GM12878 (cell line): ENCODE results near the gene PPP1R9B. TPM values are rescaled to one million over a fixed set of nuclear protein-coding genes. Genes with fewer than 3 reads are reported as not detected.
A peak's percentile ranks its signal among the peaks of the same experiment; 100 is the strongest.

Experiments used
- ATAC-seq: fragments of 200-7000 bp; cut with Tn5 transposase; 3 replicates; pipeline ENCODE4 v1.9.1; 2020; ENCODE audit warnings: mild to moderate bottlenecking, moderate library complexity
- BruUV-seq: library from RNA; stranded (reverse); fragments of 400-500 nt; replicated peaks from 2 replicates; lab custom pipeline; 2021; lab: Mats Ljungman, UMichigan
- CTCF ChIA-PET: fragments of 300-600 bp; sonication (Branson Sonifier 250); formaldehyde crosslinking; extraction: SDS; loops from one replicate; lab custom pipeline; 2021; ENCODE audit warnings: inconsistent platforms; lab: Yijun Ruan, JAX
- POLR2A ChIA-PET: fragments of 350-600 bp; formaldehyde crosslinking; extraction: SDS; loops from one replicate; lab custom pipeline; 2021; ENCODE audit warnings: inconsistent platforms; lab: Charles Lee
- RAD21 ChIA-PET: fragments of 300-600 bp; sonication (Branson Sonifier 250); formaldehyde crosslinking; loops from one replicate; lab custom pipeline; 2023; ENCODE audit warnings: antibody characterized with exemption; ENCODE audit not compliant: unreplicated experiment; lab: Charles Lee
- SMC1A ChIA-PET: fragments of 300-600 bp; sonication (Branson Sonifier 250); formaldehyde crosslinking; loops from one replicate; lab custom pipeline; 2023; ENCODE audit not compliant: unreplicated experiment, uncharacterized antibody; lab: Charles Lee
- DNase-seq: peaks from one replicate; pipeline ENCODE4 v3.0.0-alpha.2; 2011; ENCODE audit warnings: low read depth, low spot score
- FAIRE-seq: peaks from 3 replicates; lab custom pipeline; 2011; peaks lifted over from hg19 to GRCh38; lab: Jason Lieb, UNC
- H2AFZ ChIP-seq: 2 replicates; pipeline ENCODE4 v1.6.0; 2011; ENCODE audit warnings: low read depth, low read length, control low read depth; ENCODE audit not compliant: control insufficient read depth
- H3K27ac ChIP-seq: 2 replicates; pipeline ENCODE4 v1.5.1; 2011; ENCODE audit warnings: control low read depth; ENCODE audit not compliant: control insufficient read depth, insufficient read depth
- H3K27me3 ChIP-seq, 2 experiments: replicated peaks in 1 of 2; 2 replicates each; pipeline versions ENCODE4 v1.6.0 to v1.6.1; 2011; ENCODE audit warnings: low read length in 1 of 2; ENCODE audit not compliant: control insufficient read depth in 2 of 2, insufficient read depth in 2 of 2
- H3K36me3 ChIP-seq, 2 experiments: 2 replicates each; pipeline ENCODE4 v1.5.1; 2011; ENCODE audit warnings: low read length in 1 of 2; ENCODE audit not compliant: control insufficient read depth in 2 of 2, insufficient read depth in 2 of 2
- H3K4me1 ChIP-seq: 2 replicates; pipeline ENCODE4 v1.6.1; 2011; ENCODE audit warnings: mild to moderate bottlenecking, low read length, moderate library complexity, mixed read lengths; ENCODE audit not compliant: control insufficient read depth, insufficient read depth
- H3K4me2 ChIP-seq: 2 replicates; pipeline ENCODE4 v1.6.0; 2011; ENCODE audit warnings: control low read depth; ENCODE audit not compliant: control insufficient read depth, insufficient read depth
- H3K4me3 ChIP-seq: fragments of 200-600 bp; sonication (generic); 2 replicates; pipeline ENCODE4 v1.5.1; 2016
- H3K79me2 ChIP-seq: 2 replicates; pipeline ENCODE4 v1.6.0; 2011; ENCODE audit warnings: low read length; ENCODE audit not compliant: control insufficient read depth, insufficient read depth
- H3K9ac ChIP-seq: 2 replicates; pipeline ENCODE4 v1.8.0; 2011; ENCODE audit warnings: low read length, control low read depth, mixed read lengths; ENCODE audit not compliant: control insufficient read depth, insufficient read depth
- H3K9me3 ChIP-seq: replicated peaks from 3 replicates; pipeline ENCODE4 v1.5.1; 2011; ENCODE audit warnings: mild to moderate bottlenecking, low read length; ENCODE audit not compliant: control insufficient read depth, insufficient read depth
- H4K20me1 ChIP-seq: 2 replicates; pipeline ENCODE4 v1.6.0; 2011; ENCODE audit not compliant: control insufficient read depth, insufficient read depth
- DPF2 ChIP-seq: fragments of 450-650 bp; IDR thresholded peaks from 2 replicates; pipeline ENCODE4 v1.6.1; 2017; ENCODE audit warnings: mild to moderate bottlenecking
- EED ChIP-seq: sonication (generic); IDR thresholded peaks from 2 replicates; pipeline ENCODE4 v1.6.1; 2016; ENCODE audit warnings: antibody characterized with exemption, low read depth
- FOXK2 ChIP-seq: fragments of 450-650 bp; IDR thresholded peaks from 2 replicates; pipeline ENCODE4 v1.6.1; 2017; ENCODE audit warnings: mild to moderate bottlenecking, moderate library complexity
- FOXM1 ChIP-seq: IDR thresholded peaks from 2 replicates; pipeline ENCODE4 v1.6.1; 2012; ENCODE audit warnings: low read depth, mild to moderate bottlenecking, inconsistent platforms, low read length, moderate library complexity
- IRF4 ChIP-seq: IDR thresholded peaks from 2 replicates; pipeline ENCODE4 v1.6.1; 2011; ENCODE audit warnings: low read depth, low read length
- POU2F2 ChIP-seq: IDR thresholded peaks from 3 replicates; pipeline ENCODE4 v1.6.1; 2011; ENCODE audit warnings: low read depth, mild to moderate bottlenecking, low read length, borderline replicate concordance
- STAT1 ChIP-seq: fragments of 450-650 bp; conservative IDR thresholded peaks from 2 replicates; pipeline ENCODE4 v1.6.1; 2014; ENCODE audit warnings: antibody characterized with exemption, mild to moderate bottlenecking
- SUZ12 ChIP-seq: fragments of 200-600 bp; sonication (generic); IDR thresholded peaks from one replicate; pipeline ENCODE4 v1.6.1; 2018; ENCODE audit warnings: antibody characterized with exemption, mild to moderate bottlenecking; ENCODE audit not compliant: unreplicated experiment
- ZBED1 ChIP-seq: IDR thresholded peaks from 2 replicates; pipeline ENCODE4 v1.6.1; 2016; ENCODE audit warnings: borderline replicate concordance
- ZNF24 ChIP-seq: fragments of 450-650 bp; IDR thresholded peaks from 2 replicates; pipeline ENCODE4 v1.6.1; 2017; ENCODE audit warnings: antibody characterized with exemption, mild to moderate bottlenecking
- WGBS: methylation state at CpG from one replicate; pipeline ENCODE4 v1.1.6; 2016; ENCODE audit warnings: low lambda C conversion rate; ENCODE audit not compliant: insufficient replicate concordance, insufficient coverage; ENCODE audit errors: missing lambda C conversion rate; 5-methylcytosine and 5-hydroxymethylcytosine counted together
- in situ Hi-C: fragments of 300-500 bp; cut with MboI; formaldehyde crosslinking; loops from 9 replicates; pipeline ENCODE4 v1.14.3; 2018; ENCODE audit warnings: mixed read lengths
- intact Hi-C: fragments of 100-400 bp; cut with micrococcal nuclease; formaldehyde crosslinking; loops from one replicate; pipeline ENCODE4 v1.14.2; 2022; ENCODE audit not compliant: unreplicated experiment
- polyA plus RNA-seq, 11 experiments: library from polyadenylated mRNA; depleted of rRNA in 4 of 11; unstranded in 6 of 11; stranded (reverse) in 5 of 11; fragments of >200 nt; fragmentation: Nextera tagmentation in 4 of 11; fragmentation: Illumina TruSeq in 1 of 11; extraction: Ambion mirVana in 4 of 11; extraction: Trizol in 1 of 11; gene quantifications; 1 replicate in 1 of 11; 2 replicates in 10 of 11; pipeline versions ENCODE4 v1.2.1 to v1.2.3, GENCODE V29; 2011 to 2016; ENCODE audit warnings: inconsistent platforms in 2 of 11, missing spikeins in 2 of 11, low read depth in 1 of 11
- total RNA-seq, 4 experiments: library from RNA; depleted of rRNA in 3 of 4; stranded (reverse); fragments of >200 nt in 3 of 4; fragmentation: Illumina TruSeq in 1 of 4; extraction: Trizol in 1 of 4; gene quantifications; 2 replicates each; pipeline versions ENCODE4 v1.2.1 to v1.2.3, GENCODE V29; 2013 to 2021
- TF ChIP-seq, protein P1 (sequence below): IDR thresholded peaks from 2 replicates; pipeline ENCODE4 v1.6.1; 2012; ENCODE audit warnings: improper control_type of control experiment, low read depth, low read length; ENCODE audit not compliant: insufficient replicate concordance
- TF ChIP-seq, protein P2 (sequence below): IDR thresholded peaks from 2 replicates; pipeline ENCODE4 v1.6.1; 2012; ENCODE audit warnings: low read depth, low read length, improper control_type of control experiment

The PPP1R9B gene
- total and polyA plus RNA-seq, 10 of the 15 experiments (the other 5 are each of a cell fraction or from before 2014, with no cell fraction given) = 0.20 to 107 (median 37.5) TPM

DNA sequence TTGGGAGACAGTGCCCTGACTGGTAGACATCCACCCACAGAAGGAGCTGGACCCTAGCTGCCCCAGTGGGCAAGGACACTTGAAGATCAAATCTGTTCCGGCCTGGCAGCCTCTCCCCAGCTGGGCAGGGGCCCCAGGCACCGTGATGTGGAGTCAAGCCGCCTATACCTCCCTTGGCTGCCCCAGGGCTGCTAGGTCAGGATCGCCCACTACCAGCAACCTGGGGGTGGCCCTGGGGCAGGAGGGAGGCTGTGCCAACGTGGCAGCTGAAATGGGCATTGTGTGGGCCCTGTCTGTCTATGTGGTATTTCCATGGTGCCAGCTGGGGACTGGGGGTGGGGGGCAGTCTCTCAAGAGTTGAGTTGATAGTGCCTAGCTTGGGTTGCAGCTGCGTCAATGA, 54.4 kb downstream of the PPP1R9B start:
- H2AFZ ChIP-seq = no peak overlapping the region
- DNase-seq (no peak), FAIRE-seq (no peak), ATAC-seq (no peak)
- H3K27ac ChIP-seq = no peak overlapping the region
- TF ChIP-seq EED = no peak
- TF ChIP-seq DPF2 = no peak
- TF ChIP-seq SUZ12 = no peak
- ChIA-PET SMC1A (no interaction called here), POLR2A (interaction anchor here (1.0 kb wide), 1 partner anchor 97 kb away, joined by 3 read pairs; no protein-coding TSS in a partner anchor), RAD21 (no interaction called here), CTCF (interaction anchor here (0.7 to 3.4 kb wide), 6 partner anchors 9 to 99 kb away, joined by 3 to 13 read pairs (median 4); partner anchors contain the start of gene ITGA3)
- peak overlapping the region; percentile 98 for H3K4me2 ChIP-seq
- 74% methylated on average over 6 of the region's 6 CpGs for WGBS
- no peaks in the 10 kb centered on the region for H3K36me3 ChIP-seq
- no peaks in the 10 kb centered on the region for H3K27me3 ChIP-seq
- intact Hi-C loops (loop anchor here (5.0 kb wide), 1 partner anchor 51 kb away; no protein-coding TSS in a partner anchor), in situ Hi-C loops (no loop called here)
- no TSS peak for BruUV-seq
- H3K9me3 ChIP-seq = no peaks in the 10 kb centered on the region
- peaks cover 17% of the 10 kb centered on the region for H3K4me1 ChIP-seq
- peak overlapping the region; percentile 66; the same call in 1 of the 2 replicates for H3K9ac ChIP-seq
- peak overlapping the region; percentile 85 for H3K4me3 ChIP-seq
- no peaks in the 10 kb centered on the region for H4K20me1 ChIP-seq
- H3K79me2 ChIP-seq = no peaks in the 10 kb centered on the region

DNA sequence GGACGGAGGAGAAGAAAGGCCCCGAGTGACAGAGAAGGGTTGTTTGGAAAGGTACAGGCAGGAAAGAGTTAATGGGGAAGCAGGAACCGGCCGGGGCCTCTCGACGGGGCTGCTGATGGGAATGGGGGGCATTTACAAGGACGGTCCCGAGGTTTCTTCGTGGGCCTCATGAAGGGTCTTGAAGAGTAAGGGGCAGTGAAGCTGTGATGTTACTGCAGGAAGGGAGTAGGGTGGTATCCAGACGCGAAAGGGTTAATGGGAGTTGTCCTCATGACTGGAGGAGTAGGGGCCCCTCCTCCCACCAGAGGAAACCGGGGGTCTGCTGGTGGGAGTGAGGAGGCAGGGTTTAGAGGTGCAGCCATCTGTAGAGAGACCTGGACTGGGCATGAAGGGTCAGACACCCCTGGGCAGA, 54.8 kb downstream of the PPP1R9B start:
- intact Hi-C loops = loop anchor here (2.0 to 5.0 kb wide), 2 partner anchors 39 to 52 kb away; partner anchors contain the start of gene ITGA3
- SMC1A ChIA-PET = interaction anchor here (2.9 kb wide), 1 partner anchor 52 kb away, joined by 14 read pairs; no protein-coding TSS in a partner anchor
- CTCF ChIA-PET = interaction anchor here (0.7 to 3.2 kb wide), 6 partner anchors 26 to 98 kb away, joined by 3 to 26 read pairs (median 11); partner anchors contain the start of gene ITGA3
- TF ChIP-seq, protein P1, sequence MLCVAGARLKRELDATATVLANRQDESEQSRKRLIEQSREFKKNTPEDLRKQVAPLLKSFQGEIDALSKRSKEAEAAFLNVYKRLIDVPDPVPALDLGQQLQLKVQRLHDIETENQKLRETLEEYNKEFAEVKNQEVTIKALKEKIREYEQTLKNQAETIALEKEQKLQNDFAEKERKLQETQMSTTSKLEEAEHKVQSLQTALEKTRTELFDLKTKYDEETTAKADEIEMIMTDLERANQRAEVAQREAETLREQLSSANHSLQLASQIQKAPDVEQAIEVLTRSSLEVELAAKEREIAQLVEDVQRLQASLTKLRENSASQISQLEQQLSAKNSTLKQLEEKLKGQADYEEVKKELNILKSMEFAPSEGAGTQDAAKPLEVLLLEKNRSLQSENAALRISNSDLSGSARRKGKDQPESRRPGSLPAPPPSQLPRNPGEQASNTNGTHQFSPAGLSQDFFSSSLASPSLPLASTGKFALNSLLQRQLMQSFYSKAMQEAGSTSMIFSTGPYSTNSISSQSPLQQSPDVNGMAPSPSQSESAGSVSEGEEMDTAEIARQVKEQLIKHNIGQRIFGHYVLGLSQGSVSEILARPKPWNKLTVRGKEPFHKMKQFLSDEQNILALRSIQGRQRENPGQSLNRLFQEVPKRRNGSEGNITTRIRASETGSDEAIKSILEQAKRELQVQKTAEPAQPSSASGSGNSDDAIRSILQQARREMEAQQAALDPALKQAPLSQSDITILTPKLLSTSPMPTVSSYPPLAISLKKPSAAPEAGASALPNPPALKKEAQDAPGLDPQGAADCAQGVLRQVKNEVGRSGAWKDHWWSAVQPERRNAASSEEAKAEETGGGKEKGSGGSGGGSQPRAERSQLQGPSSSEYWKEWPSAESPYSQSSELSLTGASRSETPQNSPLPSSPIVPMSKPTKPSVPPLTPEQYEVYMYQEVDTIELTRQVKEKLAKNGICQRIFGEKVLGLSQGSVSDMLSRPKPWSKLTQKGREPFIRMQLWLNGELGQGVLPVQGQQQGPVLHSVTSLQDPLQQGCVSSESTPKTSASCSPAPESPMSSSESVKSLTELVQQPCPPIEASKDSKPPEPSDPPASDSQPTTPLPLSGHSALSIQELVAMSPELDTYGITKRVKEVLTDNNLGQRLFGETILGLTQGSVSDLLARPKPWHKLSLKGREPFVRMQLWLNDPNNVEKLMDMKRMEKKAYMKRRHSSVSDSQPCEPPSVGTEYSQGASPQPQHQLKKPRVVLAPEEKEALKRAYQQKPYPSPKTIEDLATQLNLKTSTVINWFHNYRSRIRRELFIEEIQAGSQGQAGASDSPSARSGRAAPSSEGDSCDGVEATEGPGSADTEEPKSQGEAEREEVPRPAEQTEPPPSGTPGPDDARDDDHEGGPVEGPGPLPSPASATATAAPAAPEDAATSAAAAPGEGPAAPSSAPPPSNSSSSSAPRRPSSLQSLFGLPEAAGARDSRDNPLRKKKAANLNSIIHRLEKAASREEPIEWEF = no peak
- TF ChIP-seq FOXK2 = no peak
- no peak for TF ChIP-seq FOXM1
- peak; percentile 18; the same call in 1 of the 2 replicates for TF ChIP-seq ZNF24
- TF ChIP-seq, protein P2, sequence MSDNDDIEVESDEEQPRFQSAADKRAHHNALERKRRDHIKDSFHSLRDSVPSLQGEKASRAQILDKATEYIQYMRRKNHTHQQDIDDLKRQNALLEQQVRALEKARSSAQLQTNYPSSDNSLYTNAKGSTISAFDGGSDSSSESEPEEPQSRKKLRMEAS = no peak
- no peak for TF ChIP-seq POU2F2
- TF ChIP-seq STAT1 = no peak
- TF ChIP-seq ZBED1 = no peak
- no peak for TF ChIP-seq IRF4

More for the DNA sequence above, 54.8 kb downstream of the PPP1R9B start:
- Histone ChIP-seq H4K20me1 (no peaks in the 10 kb centered on the region), H2AFZ (peak overlapping the region; percentile 90), H3K9ac (peak overlapping the region; percentile 66), H3K79me2 (no peaks in the 10 kb centered on the region), H3K4me3 (peak overlapping the region; percentile 85), H3K4me2 (peak overlapping the region; percentile 98), H3K27me3 (no peaks in the 10 kb centered on the region), H3K36me3 (no peaks in the 10 kb centered on the region), H3K27ac (peak overlapping the region; percentile 44; the same call in 1 of the 2 replicates), H3K4me1 (peaks cover 17% of the 10 kb centered on the region), H3K9me3 (no peaks in the 10 kb centered on the region)
- WGBS = 1% methylated on average over 10 of the region's 12 CpGs
- DNase-seq (no peak), ATAC-seq (no peak), FAIRE-seq (no peak)
- no TSS peak for BruUV-seq
- in situ Hi-C loops = no loop called here
- ChIA-PET POLR2A (no interaction called here), RAD21 (no interaction called here)
